Glomerular visceral epithelial cell (primary cell): ENCODE data around the gene PLPP2.
"Not testable (repeated sequence)": the region's sequence is repeated elsewhere in the genome, so short reads cannot be mapped to it uniquely, and the experiment has no call there.

Source experiments
- DNase-seq: peaks from one replicate; pipeline ENCODE4 v3.0.0-alpha.2; 2016; ENCODE audit errors: extremely low spot score

PLPP2 gene

DNA sequence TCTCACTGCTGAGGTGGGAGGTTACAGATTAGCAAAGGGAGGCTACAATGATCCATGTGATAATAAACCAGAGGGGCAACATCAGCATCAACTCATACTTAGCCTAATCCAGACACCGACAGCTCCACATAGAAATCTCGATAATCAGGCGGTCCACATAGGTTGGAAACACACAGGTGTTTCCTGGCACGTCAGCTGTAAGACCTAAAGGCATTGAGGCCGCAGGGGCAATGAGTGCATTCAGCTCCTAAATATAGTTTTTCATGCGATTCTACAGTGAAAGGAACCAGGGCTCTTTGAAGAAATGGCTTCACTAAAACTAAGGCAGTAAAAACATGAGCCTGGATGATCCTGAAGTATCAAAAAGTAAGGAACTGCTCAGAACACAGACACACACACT, 19.3 kb downstream of the PLPP2 start:
- no peak for DNase-seq

DNA sequence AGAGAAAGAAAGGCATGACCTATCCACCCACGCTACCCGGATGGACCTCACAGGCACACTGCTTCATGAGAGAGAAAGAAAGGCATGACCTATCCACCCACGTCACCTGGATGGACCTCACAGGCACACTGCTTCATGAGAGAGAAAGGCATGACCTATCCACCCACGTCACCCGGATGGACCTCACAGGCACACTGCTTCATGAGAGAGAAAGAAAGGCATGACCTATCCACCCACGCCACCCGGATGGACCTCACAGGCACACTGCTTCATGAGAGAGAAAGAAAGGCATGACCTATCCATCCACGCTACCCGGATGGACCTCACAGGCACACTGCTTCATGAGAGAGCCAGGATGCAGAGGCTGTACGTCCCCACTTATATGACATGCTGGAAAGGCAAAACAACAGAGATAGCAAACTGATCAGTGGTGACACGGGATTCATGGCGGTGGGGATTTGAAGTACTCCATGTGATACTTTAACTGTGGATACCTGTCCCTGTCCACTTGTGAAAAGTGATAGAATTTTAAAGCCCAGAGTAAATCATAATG, 20.4 kb downstream of the PLPP2 start:
- DNase-seq = not testable (repeated sequence)

GRCh38 chr19:269241-269640, 22.0 kb downstream of the PLPP2 start:
- no peak for DNase-seq

DNA sequence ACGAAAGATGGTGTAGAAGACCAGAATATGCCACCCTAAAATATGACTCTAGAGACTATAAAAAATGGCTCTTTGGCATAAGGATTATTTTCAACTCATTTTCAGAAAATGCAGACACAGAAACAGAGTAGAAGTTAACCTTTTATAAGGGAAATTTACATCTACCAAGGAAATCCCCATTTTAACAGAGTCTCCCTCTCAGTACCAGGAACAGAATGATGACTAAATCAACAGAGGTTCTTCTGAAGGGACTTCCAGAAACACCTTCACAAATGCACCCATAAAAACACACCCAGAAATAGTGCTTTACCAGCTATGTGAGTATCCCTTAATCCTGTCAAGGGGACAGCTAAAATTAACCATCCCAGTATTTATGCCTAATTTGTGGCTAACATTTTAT, 29.1 kb downstream of the PLPP2 start:
- DNase-seq = no peak

- DNase-seq = not testable (repeated sequence)
These were observed 34.4 kb downstream of the PLPP2 start for GRCh38 chr19:256804-257203.

GRCh38 chr19:252421-253186, 38.6 kb downstream of the PLPP2 start:
- not testable (repeated sequence) for DNase-seq

DNA sequence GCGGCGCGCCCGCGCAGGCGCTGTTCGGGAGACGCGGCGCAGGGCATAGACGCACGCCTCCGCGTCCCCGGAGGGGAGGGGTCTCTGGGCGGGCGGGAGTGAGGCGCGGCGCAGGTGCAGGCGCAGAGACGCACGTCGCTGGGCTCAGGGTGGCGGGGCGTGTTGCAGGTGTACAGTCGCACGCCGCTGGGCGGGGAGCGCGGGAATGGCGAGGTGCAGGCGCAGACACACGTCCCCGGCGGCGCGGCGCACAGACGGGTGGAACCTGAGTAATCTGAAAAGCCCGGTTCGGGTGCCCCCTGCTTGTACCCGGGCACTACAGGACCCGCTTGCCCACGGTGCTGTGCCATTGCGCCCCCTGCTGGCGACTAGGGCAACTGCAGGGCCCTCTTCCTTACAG, 44.7 kb downstream of the PLPP2 start:
- DNase-seq = no peak

DNA sequence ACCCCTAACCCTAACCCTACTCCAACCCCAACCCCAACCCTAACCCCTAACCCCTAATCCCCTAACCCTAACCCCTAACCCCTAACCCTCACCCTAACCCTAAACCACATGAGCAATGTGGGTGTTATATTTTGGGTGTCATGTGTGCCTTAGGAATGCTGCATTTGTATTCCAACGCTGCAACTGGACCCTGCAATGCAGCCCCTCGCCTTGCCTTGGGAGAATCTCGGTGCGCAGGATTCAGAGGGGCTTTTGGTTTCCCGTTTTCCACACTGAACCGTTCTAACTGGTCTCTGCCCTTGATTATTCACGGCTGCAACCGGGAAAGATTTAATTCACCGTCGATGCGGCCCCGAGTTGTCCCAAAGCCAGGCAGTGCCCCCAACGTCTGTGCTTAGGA, 45.3 kb downstream of the PLPP2 start:
- DNase-seq = not testable (repeated sequence)

- no peak for DNase-seq
These were observed 45.7 kb downstream of the PLPP2 start for GRCh38 chr19:245457-245856.
